Right ventricle myocardium inferior (tissue), 1 donor: ENCODE results near the gene CPN1. TPM values are rescaled to one million over a fixed set of nuclear protein-coding genes. Genes with fewer than 3 reads are reported as not detected.
"Not testable (repeated sequence)": the region's sequence is repeated elsewhere in the genome, so short reads cannot be mapped to it uniquely, and the experiment has no call there.

Source experiments
- ATAC-seq: fragments of 200-7000 bp; cut with Tn5 transposase; one replicate; pipeline ENCODE4 v1.9.1; 2020; ENCODE audit warnings: mild to moderate bottlenecking, moderate library complexity
- DNase-seq: peaks from one replicate; pipeline ENCODE4 v3.0.0; 2021; ENCODE audit errors: missing footprints
- intact Hi-C: fragments of 100-400 bp; cut with DNase I; formaldehyde crosslinking; loops from one replicate; pipeline ENCODE4 v1.11.0; 2022
- total RNA-seq: library from RNA; stranded (reverse); fragmentation: NEBNext Ultra II Directional; extraction: Animal tissue kit (Norgen Biotek cat#: 25700); gene quantifications from one replicate; pipeline ENCODE4 v1.2.1, GENCODE V29; 2021
- donor health status: DM: no; HTN: yes; CAD: no; lungs with severe emphysema.

The CPN1 gene
- total RNA-seq, 1 donor from 2014 or later, result not detected

DNA sequence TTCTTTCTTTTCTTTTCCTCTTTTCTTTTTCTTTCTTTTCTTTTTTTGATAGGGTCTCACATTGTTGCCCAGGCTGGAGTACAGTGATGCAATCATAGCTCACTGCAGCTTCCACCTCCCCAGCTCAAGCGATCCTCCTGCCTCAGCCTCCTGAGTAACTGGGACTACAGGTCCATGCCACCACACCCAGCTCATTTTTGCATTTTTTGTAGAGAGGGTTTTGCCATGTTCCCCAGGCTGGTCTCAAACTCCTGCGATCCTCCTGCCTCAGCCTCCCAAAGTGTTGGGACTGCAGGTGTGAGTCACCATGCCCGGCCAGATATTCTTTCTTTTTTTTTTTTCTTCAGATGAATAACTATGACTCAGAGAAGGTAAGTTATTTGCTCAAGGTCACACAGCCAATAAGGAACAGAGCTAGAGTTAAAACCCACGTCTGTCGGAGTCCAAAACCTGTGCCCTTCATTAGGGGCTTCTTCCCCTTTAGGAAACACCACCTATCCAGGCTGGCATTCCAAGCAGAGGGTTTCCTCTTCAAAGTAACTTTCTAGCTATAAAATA is 43.8 kb downstream of the CPN1 start:
- DNase-seq (no peak), ATAC-seq (no peak)
- intact Hi-C loops, result no loop called here

DNA sequence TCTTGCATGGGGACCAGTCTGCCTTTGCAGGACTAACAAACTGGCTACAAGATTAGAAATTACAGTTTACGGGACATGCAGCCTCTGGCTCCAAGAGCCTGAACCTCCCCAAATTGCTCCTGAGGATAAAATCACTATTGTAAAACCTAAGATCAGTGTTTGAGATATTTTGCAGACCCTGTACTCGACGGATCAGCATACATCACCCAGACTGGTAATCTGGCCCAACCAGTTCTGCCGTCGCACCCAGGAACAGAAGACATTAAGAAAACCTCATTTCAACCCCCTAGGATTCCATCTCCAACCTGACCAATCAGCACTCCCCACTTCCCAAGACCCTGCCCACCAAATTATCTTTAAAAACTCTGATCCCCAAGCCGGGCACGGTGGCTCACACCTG is 44.8 kb downstream of the CPN1 start:
- ATAC-seq (no peak), DNase-seq (no peak)
- intact Hi-C loops, result no loop called here

DNA sequence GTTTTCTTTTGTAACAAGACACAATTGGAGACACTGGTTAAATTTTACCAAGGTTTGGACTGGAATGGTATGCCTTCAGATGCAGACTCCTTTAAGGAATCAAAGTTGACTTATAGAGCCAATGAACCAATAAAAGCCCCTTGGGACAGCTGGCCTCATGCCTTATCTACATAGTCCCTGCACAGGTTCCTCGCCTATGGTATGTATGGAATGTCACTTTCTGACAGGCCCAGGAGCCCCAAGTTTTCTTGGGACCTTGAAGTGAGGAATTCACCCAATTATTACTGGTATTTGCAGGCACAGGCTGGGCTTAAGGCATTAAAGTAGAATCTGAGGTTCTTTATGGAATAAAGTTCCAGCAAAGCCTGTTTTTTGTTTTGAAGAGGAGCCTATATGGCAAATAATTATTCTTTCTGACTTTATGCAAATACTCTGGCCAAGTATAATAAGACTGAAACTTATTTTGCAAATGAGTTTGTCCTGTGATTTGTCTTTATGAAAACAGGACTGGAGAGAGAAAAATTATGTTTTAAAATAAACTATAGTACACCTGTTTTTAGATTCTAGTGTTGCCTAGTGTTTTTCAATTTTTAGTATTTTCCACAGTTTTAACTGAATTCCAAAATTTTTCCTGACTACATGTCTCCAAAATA is 47.8 kb downstream of the CPN1 start:
- intact Hi-C loops, result no loop called here
- no peak for ATAC-seq
- DNase-seq, result no peak

DNA sequence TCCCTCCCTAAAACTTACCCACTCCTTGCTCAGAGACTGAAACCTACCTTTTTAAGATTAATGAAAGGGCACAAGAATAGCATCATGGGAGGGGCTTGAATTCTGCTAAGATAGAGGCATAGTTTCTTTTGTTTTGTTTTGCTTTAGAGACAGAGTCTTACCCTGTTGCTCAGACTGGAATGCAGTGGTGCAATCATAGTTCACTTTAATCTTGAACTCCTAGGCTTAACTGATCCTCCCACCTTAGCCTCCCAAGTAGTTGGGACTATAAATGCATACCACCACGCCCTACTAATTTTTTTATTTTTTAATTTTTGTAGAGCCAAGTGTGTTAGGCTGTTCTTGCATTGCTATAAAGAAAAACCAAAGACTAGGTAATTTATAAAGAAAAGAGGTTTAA is 54.3 kb downstream of the CPN1 start:
- intact Hi-C loops, result no loop called here
- DNase-seq (no peak), ATAC-seq (no peak)

DNA sequence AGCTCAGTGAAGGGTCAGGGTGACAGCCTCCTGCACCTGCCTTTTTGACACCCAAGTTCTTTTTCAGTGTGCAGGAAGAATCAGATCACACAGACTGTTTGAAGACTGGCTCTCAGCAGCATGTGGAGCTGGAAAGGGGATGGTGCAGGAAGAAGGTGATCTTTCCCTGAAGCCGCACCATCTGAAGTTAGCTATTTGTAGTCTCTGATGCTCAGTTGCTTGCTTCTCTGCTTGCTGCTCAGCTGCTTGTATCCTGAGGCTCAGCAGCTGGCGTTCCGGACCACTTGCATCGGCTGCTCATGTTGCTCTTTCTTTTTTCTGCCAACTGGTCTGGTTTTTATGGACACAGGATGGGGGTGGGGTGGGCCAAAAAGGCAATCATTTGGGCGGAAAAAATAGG is 56.1 kb downstream of the CPN1 start:
- ATAC-seq (no peak), DNase-seq (no peak)
- intact Hi-C loops, result no loop called here

DNA sequence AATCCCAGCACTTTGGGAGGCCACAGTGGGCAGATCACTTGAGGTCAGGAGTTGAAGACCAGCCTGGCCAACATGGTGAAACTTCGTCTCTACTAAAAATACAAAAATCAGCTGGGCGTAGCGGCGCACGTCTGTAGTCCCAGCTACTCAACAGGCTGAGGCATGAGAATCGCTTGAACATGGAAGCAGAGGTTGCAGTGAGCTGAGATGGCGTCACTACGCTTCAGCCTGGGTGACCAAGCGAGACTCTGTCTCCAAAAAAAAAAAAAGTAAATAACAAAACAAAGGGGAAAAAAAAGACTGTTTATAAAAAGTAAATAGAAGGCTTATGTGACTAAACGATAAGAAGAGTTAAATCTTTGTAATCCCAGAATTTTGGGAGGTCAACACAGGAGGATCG is 56.9 kb downstream of the CPN1 start:
- no peak for ATAC-seq

DNA sequence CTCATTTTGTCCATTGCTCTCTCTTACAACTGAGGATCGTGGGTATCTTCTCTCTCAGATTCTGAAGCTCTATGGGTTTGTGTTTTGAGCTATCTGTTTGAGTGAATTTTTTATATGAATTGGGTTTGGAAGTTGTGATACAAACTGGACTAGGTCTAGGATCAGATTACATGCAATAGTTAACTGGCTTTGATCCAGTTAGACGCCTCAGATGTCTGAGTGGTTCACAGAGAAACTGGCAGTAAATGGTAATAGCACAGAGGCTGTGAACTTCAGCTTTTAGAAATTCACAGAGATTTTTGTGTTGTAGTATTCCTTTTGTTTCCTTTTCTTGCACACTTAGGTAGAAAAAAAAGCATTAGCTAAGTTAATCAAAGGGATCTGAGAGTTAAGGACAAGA is 59.3 kb downstream of the CPN1 start:
- ATAC-seq (no peak), DNase-seq (no peak)
- intact Hi-C loops, result no loop called here

More for the DNA sequence above, 56.9 kb downstream of the CPN1 start:
- DNase-seq, result no peak
- intact Hi-C loops, result no loop called here

DNA sequence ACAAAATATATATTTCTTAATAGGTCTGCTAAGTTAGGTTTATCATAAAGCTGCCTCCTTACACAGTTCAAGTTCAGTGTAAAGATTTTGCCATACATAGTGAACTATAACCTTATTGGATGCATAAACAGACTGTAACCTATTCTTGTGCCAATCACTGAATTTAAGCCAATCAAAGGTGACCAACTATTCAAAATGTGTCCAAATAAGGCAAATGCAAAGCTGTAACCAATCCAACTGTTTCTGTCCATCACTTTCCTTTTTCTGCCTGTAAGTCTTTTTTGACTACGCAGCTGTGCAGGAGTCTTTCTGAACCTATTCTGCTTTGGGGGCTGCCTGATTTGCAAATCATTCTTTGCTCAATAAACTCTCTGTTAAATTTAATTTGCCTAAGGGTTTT is 60.3 kb downstream of the CPN1 start:
- ATAC-seq, result no peak
- DNase-seq, result no peak
- intact Hi-C loops, result no loop called here

DNA sequence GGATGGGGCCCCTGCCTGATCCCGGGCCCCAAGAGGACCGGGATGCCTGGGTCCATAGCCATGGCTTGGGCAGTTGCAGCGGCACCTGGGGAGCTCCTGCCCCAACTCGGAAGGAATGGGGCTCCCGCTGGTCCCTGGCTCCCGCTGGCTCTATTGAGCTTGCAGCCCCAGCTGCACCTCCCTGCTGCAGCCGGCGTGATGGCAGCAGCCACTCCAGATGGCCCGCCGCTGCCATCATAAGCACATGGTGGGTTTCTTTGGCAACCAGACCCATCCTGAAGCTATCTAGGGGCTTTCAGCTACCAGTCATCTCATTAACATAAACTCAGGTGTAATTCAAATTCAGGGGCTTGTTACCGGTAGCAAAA is 60.8 kb downstream of the CPN1 start:
- ATAC-seq (no peak), DNase-seq (no peak)
- intact Hi-C loops, result no loop called here

DNA sequence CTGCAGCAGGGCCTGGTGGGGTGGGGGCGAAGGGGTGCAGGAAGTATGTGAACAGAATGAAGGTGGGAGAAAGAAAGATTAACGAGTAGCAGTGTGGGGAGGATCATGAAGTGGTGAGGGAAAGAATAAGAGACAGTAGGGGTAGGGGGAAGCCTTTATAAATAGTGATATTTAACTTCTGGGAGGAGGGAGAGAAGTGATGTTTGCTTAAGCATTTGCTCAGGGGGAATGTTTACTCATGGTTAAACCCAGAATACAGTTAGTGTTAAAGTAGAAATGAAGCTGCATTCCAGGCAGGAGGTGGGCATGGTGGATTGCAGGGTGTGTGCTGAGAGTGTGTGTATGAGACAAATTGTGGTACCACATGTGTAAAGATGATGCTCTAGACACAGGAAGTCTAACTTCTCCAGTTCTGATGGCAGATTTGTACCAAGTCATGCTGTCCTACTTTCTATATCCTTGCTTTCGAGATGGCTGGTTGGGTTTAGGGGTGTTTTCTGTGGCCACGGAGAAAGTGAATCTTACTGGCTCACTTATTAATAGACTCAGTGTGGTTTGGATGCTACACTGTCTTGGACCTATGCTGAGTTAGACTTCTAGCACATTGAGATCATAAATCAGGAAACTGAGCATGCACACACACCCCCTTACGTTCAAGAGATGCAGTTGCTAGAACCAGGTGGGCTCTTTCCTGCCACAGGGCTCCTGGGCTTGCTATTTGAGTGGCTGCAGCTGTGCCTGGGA is 61.4 kb downstream of the CPN1 start:
- no peak for DNase-seq
- intact Hi-C loops, result no loop called here
- no peak for ATAC-seq

DNA sequence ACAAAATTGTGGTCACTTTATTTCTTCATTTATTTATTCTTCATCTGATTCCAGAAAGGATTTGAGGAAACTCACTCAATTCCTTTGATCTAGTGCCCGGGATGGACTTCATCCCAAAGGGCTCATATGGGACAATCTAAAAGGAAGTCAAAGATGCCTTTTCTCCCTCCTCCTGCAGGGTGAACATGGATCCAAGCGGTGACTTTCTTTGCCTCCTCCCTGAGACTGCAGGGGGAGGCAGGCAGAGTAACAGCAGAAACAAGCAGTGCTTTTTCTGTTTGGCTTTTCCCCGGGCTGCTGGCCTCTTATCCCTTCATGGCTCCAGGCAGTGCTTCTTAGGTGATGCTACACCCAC is 61.9 kb downstream of the CPN1 start:
- ATAC-seq (no peak), DNase-seq (no peak)
- intact Hi-C loops, result no loop called here

DNA sequence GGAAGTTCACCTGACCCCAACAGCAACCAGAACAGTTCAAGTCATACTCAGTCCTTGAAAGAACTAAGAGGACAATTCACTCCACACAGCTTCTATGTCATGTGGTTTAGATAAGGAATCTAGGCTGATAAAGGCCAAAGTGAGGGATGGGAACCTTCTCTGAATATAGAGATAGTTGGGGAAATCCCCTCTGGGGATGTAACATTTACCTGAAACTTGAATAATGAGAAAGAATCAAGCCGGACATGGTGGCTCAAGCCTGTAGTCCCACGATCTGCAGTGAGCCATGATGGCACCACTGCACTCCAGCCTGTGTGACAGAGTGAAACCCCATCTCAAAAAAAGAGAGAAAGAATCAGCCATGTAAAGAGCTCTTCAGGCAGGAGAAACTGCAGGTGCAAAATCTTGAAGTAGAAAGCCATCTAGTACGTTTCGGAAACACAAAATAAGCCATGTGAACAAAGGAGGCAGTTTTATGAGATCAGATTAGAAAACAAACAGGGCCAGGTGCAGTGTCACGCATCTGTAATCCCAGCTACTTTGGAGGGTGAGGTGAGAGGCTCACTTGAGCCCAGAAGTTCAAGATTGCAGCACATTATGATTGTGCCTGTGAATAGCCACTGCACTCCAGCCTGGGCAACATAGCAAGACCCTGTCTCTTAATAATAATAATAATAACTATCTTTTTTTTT is 67.5 kb downstream of the CPN1 start:
- ATAC-seq (no peak), DNase-seq (no peak)
- intact Hi-C loops, result no loop called here

DNA sequence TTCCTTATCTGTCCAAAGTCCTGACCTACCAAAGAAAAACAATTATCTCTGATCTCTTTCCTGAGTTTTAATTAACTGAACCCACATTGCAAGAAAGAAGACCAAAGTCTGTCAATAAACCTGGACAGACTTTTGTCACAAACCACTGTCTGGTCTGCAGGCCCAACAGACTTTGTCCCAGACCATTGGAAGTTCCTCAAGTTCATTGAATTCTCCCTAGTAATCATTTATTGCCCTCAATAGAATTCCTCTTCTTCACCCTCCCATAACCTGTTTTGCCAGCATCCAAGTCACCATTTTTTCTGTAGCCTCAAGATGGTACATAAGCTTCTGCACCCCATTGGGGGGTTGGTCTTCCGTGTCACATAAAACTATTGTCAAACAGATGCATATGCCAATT is 68.0 kb downstream of the CPN1 start:
- ATAC-seq (no peak), DNase-seq (no peak)
- intact Hi-C loops, result no loop called here

DNA sequence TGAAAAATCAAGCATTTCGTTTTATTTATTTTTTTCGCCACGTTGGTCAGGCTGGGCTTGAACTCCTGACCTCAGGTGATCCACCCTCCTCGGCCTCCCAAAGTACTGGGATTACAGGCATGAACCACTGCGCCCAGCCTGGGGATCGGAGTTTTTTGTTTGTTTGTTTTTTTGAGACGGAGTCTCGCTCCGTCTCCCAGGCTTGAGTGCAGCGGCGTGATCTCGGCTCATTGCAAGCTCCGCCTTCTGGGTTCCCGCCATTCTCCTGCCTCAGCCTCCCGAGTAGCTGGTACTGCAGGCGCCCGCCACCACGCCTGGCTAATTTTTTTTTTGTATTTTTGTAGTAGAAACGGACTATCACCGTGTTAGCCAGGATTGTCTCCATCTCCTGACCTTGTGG is 69.8 kb downstream of the CPN1 start:
- ATAC-seq, intact Hi-C loops: not testable (repeated sequence)

DNA sequence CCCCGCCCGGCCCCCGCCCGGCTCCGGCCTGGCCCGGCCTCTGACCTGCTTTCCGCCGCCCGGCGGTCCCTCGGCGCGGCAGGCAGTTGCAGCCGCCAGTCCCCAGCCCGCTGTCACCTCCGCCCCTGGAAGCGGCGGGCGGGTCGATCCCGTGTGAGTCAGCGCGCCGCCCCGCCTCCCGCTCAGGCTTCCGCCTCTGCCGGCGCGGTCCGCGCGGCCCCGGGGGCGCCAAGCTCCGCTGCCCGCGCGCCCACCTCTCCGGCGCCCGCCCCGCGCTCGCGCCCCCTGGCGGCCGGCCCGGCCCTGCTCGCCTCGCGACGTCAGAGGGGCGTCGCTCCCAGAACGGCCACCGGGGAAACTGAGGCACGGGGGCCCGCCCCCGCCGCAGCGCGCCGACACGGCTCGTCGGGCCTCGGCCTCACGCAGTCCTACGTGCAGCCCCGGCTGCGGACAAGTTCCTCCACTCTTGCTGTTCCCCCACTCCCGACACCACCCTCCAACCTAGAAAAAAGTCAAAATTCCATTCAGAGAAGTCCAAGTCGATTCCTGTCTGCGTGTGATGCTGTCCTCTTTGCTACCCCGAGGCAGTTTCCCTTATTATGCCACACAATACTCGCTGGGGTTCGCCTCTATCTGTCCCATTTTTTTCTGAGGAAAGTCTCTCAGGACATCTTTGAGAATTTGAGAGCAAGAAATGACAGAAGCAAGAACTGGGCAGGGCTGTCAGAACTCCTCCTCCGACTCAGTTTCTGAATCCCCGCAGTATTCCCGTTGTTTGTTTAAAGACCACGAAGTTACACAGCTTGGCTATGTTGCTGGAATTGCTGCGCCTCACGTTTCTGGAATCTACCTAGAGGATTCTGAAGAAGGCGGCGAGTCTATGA is 71.6 kb downstream of the CPN1 start, which contains the start of gene DNMBP:
Gene DNMBP, minus strand, starts transcription at position 155 of the 884 bp plus-strand sequence. CDS start 37,823 bp downstream, outside the sequence.
- peak; percentile 94 for ATAC-seq
- peak; percentile 94 for DNase-seq
- intact Hi-C loops, result loop anchor here (1.0 to 5.0 kb wide), 5 partner anchors 33 to 164 kb away; no protein-coding TSS in a partner anchor

More for the DNA sequence above, 69.8 kb downstream of the CPN1 start:
- not testable (repeated sequence) for DNase-seq

DNA sequence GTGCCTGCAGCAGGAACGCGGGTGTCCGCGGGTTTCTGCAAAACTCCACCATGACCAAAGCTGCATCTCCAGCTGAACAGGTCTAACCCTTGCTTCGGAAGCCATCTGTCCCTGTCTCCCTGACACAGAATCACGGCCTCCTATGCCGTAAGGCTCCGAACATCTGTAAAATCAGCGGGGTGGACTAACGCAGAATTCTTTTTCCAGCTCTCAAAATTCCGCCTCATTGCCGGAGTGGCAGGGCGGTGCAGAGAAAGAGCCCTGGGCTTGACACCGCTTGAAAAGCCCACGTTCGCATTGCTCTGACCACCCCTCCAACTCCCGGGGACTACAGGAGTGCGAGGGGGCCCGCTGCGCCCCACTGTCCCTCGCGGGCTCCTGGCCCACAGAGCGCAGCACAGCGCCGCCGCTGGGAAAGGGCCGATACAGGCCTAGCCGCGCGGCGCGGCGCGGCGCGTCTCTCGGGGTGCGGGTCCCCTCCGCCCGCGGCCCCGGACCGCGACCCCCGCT is 72.3 kb downstream of the CPN1 start:
- ATAC-seq (peak; percentile 77), DNase-seq (peak; percentile 89)
- intact Hi-C loops, result loop anchor here (2.0 to 5.0 kb wide), 3 partner anchors 37 to 155 kb away; no protein-coding TSS in a partner anchor

DNA sequence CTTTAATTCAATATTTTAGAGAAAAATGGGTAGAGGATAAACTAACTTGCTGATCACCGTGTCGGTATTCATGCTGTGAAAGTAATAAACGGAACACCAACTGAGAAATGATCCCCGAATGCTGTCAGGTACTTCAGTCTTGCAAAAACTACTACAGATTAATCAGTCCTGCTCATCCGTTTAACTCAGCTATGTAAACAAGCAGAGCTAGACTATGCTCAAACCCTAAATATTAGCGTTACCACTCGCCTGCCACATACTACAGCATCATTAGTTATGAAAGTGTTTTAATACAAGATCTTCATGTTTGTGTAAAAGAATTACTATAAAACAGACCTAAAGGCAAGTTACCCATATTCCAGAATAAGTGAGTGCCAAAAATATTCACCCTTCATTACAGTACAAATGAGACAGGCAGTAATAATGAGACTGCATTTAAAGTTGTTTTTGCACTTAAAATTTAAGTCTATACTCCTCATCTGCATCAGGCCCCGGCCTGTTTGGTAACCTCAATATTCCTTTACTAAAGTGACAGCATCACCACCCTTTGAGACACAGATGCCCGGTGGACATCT is 72.9 kb downstream of the CPN1 start:
- ATAC-seq (no peak), DNase-seq (no peak)
- intact Hi-C loops, result loop anchor here (2.0 to 5.0 kb wide), 3 partner anchors 36 to 154 kb away; no protein-coding TSS in a partner anchor

DNA sequence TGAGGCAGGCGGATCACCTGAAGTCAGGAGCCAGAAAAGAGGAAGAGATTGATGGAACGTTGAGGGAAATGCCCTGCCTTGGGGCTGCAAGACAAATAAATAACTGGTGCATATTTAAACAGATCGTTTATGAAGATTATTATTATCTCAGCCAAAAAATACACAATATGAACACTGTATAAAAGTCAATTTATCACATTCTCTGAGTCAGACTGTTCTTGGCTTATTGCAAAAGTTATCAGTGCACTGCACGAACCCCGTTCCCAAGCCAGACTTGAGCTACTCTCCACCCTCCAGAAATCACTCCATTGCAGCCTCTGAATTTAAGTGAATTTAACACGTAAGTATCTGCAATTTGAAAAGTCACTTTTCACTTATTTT is 73.5 kb downstream of the CPN1 start:
- intact Hi-C loops, result loop anchor here (2.0 to 5.0 kb wide), 3 partner anchors 36 to 153 kb away; no protein-coding TSS in a partner anchor
- peak; percentile 51 for ATAC-seq
- DNase-seq, result no peak
